AG04449 (cell line): ENCODE measurements around the gene ZP3.
"Not testable (repeated sequence)": the region's sequence is repeated elsewhere in the genome, so short reads cannot be mapped to it uniquely, and the experiment has no call there.

ENCODE experiments used
- CTCF ChIA-PET: fragments of 350-600 bp; formaldehyde crosslinking; extraction: SDS; loops from one replicate; lab custom pipeline; 2021; ENCODE audit warnings: antibody characterized with exemption; lab: Yijun Ruan, JAX
- POLR2A ChIA-PET: fragments of 400-600, 350-600 bp; formaldehyde crosslinking; extraction: SDS; loops from one replicate; lab custom pipeline; 2020; ENCODE audit warnings: antibody characterized with exemption, inconsistent platforms; lab: Yijun Ruan, JAX
- DNase-seq: peaks from one replicate; pipeline ENCODE4 v3.0.0-alpha.2; 2010; ENCODE audit warnings: low read depth, low spot score
- H3K4me3 ChIP-seq: 2 replicates; pipeline ENCODE4 v1.5.1; 2011; ENCODE audit warnings: low read depth, mild to moderate bottlenecking, control low read depth, low read length

The ZP3 gene

GRCh38 chr7:76476280-76476679 lies 51.5 kb downstream of the ZP3 start:
- DNase-seq, POLR2A ChIA-PET, CTCF ChIA-PET, H3K4me3 ChIP-seq: not testable (repeated sequence)

- DNase-seq, CTCF ChIA-PET, POLR2A ChIA-PET, H3K4me3 ChIP-seq: not testable (repeated sequence)
These were observed 52.2 kb downstream of the ZP3 start for GRCh38 chr7:76476742-76477474.

GRCh38 chr7:76479628-76480027 lies 54.9 kb downstream of the ZP3 start:
- CTCF ChIA-PET, POLR2A ChIA-PET, DNase-seq, H3K4me3 ChIP-seq: not testable (repeated sequence)

- DNase-seq, CTCF ChIA-PET, H3K4me3 ChIP-seq, POLR2A ChIA-PET: not testable (repeated sequence)
These were observed 55.9 kb downstream of the ZP3 start for GRCh38 chr7:76480403-76481253.

- POLR2A ChIA-PET, H3K4me3 ChIP-seq, CTCF ChIA-PET, DNase-seq: not testable (repeated sequence)
These were observed 57.9 kb downstream of the ZP3 start for GRCh38 chr7:76482660-76483059.

- POLR2A ChIA-PET, H3K4me3 ChIP-seq, DNase-seq, CTCF ChIA-PET: not testable (repeated sequence)
These were observed 58.3 kb downstream of the ZP3 start for GRCh38 chr7:76483081-76483480.

GRCh38 chr7:76484456-76484855 lies 59.7 kb downstream of the ZP3 start:
- H3K4me3 ChIP-seq, CTCF ChIA-PET, DNase-seq, POLR2A ChIA-PET: not testable (repeated sequence)

- POLR2A ChIA-PET, CTCF ChIA-PET, H3K4me3 ChIP-seq, DNase-seq: not testable (repeated sequence)
These were observed 61.3 kb downstream of the ZP3 start for GRCh38 chr7:76485822-76486610.

- POLR2A ChIA-PET, H3K4me3 ChIP-seq, CTCF ChIA-PET, DNase-seq: not testable (repeated sequence)
These were observed 61.9 kb downstream of the ZP3 start for GRCh38 chr7:76486618-76487017.

GRCh38 chr7:76487969-76488368 lies 63.2 kb downstream of the ZP3 start:
- DNase-seq, CTCF ChIA-PET, H3K4me3 ChIP-seq, POLR2A ChIA-PET: not testable (repeated sequence)
